Karpas-422 (cell line): ENCODE measurements around the gene SLC25A30. TPM values are rescaled to one million over a fixed set of nuclear protein-coding genes. Genes with fewer than 3 reads are reported as not detected.

Experiments used
- DNase-seq: peaks from one replicate; pipeline ENCODE4 v3.0.0-alpha.2; 2015
- H2AFZ ChIP-seq: fragments of 200-600 bp; sonication (generic); 2 replicates; pipeline ENCODE4 v1.6.1; 2014; ENCODE audit warnings: antibody characterized with exemption, low read length, mixed read lengths
- H3K27ac ChIP-seq: fragments of 200-600 bp; sonication (generic); 2 replicates; pipeline ENCODE4 v1.5.1; 2014; ENCODE audit warnings: mild to moderate bottlenecking, low read length, moderate library complexity
- H3K27me3 ChIP-seq: fragments of 200-600 bp; sonication (generic); 2 replicates; pipeline ENCODE4 v1.6.1; 2014; ENCODE audit warnings: low read length, mixed read lengths
- H3K36me3 ChIP-seq: fragments of 200-600 bp; sonication (generic); 2 replicates; pipeline ENCODE4 v1.6.1; 2014; ENCODE audit warnings: low read length, mixed read lengths; ENCODE audit not compliant: insufficient read depth
- H3K4me1 ChIP-seq: fragments of 200-600 bp; sonication (generic); 2 replicates; pipeline ENCODE4 v1.6.1; 2014; ENCODE audit warnings: mild to moderate bottlenecking, low read length, mixed read lengths
- H3K4me2 ChIP-seq: fragments of 200-600 bp; sonication (generic); 2 replicates; pipeline ENCODE4 v1.6.1; 2014; ENCODE audit warnings: low read length, low read depth, mild to moderate bottlenecking; ENCODE audit not compliant: poor library complexity, severe bottlenecking
- H3K4me3 ChIP-seq: fragments of 200-600 bp; sonication (generic); 2 replicates; pipeline ENCODE4 v1.5.1; 2014; ENCODE audit warnings: mild to moderate bottlenecking, antibody characterized with exemption, low read length, mixed read lengths
- H3K79me2 ChIP-seq: fragments of 200-600 bp; sonication (generic); 2 replicates; pipeline ENCODE4 v1.6.1; 2014; ENCODE audit warnings: mild to moderate bottlenecking, low read length, mixed read lengths
- H3K9ac ChIP-seq: fragments of 200-600 bp; sonication (generic); 2 replicates; pipeline ENCODE4 v1.6.0; 2014; ENCODE audit warnings: low read length
- H3K9me2 ChIP-seq: fragments of 200-600 bp; sonication (generic), shearing (Covaris generic); replicated peaks from 2 replicates; pipeline ENCODE4 v1.6.0; 2014; ENCODE audit warnings: mild to moderate bottlenecking, low read length, moderate library complexity; ENCODE audit not compliant: insufficient read depth
- H3K9me3 ChIP-seq: fragments of 300-700, 200-600 bp; sonication (generic); 2 replicates; pipeline ENCODE4 v1.6.1; 2014; ENCODE audit warnings: low read length, mixed read lengths
- H4K20me1 ChIP-seq: fragments of 200-600 bp; sonication (generic); 2 replicates; pipeline ENCODE4 v1.6.1; 2014; ENCODE audit warnings: mild to moderate bottlenecking, antibody characterized with exemption, low read length, low read depth; ENCODE audit not compliant: insufficient read depth
- total RNA-seq: library from RNA; depleted of rRNA; stranded (reverse); fragments of >200 nt; shearing (Covaris generic); gene quantifications from 2 replicates; pipeline ENCODE4 v1.2.3, GENCODE V29; 2014; ENCODE audit warnings: low replicate concordance

The SLC25A30 gene
- total RNA-seq, 1 experiment from 2014 or later = not detected

DNA sequence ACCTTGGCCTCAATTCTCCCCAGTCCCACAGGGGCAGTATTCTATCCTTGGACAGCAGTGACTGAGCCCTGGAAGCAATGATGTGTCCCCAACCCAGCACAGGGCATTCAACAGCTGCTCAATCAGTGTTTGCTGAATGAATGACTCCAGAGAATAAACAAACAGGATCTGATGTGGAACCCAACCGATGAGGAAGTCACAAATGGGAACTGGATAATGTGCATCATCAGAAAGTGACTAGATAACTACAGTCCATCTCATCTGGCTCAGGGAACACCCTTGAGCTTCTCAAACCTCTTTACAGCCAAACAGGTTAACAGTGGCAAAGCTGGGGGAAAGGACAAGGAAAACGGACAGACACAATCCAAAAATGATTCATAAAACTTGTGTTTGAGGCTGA, 8.2 kb downstream of the SLC25A30 start:
- no peaks in the 10 kb centered on the region for H4K20me1 ChIP-seq
- no peak overlapping the region for H3K9ac ChIP-seq
- H3K4me3 ChIP-seq = no peak overlapping the region
- H3K9me3 ChIP-seq = no peaks in the 10 kb centered on the region
- no peaks in the 10 kb centered on the region for H3K27me3 ChIP-seq
- H3K36me3 ChIP-seq = no peaks in the 10 kb centered on the region
- H3K9me2 ChIP-seq = no peaks in the 10 kb centered on the region
- no peak overlapping the region for H2AFZ ChIP-seq
- no peaks in the 10 kb centered on the region for H3K79me2 ChIP-seq
- no peaks in the 10 kb centered on the region for H3K4me1 ChIP-seq
- no peak overlapping the region for H3K4me2 ChIP-seq
- no peak for DNase-seq
- no peak overlapping the region for H3K27ac ChIP-seq

- no peaks in the 10 kb centered on the region for H4K20me1 ChIP-seq
- no peak overlapping the region for H2AFZ ChIP-seq
- no peaks in the 10 kb centered on the region for H3K79me2 ChIP-seq
- DNase-seq = no peak
- H3K36me3 ChIP-seq = no peaks in the 10 kb centered on the region
- H3K27ac ChIP-seq = no peak overlapping the region
- H3K9me3 ChIP-seq = no peaks in the 10 kb centered on the region
- no peaks in the 10 kb centered on the region for H3K4me1 ChIP-seq
- H3K9me2 ChIP-seq = no peaks in the 10 kb centered on the region
- no peaks in the 10 kb centered on the region for H3K27me3 ChIP-seq
- H3K4me3 ChIP-seq = no peak overlapping the region
- no peak overlapping the region for H3K9ac ChIP-seq
- H3K4me2 ChIP-seq = no peak overlapping the region
Observed at GRCh38 chr13:45406421-45406820, 11.8 kb downstream of the SLC25A30 start.

DNA sequence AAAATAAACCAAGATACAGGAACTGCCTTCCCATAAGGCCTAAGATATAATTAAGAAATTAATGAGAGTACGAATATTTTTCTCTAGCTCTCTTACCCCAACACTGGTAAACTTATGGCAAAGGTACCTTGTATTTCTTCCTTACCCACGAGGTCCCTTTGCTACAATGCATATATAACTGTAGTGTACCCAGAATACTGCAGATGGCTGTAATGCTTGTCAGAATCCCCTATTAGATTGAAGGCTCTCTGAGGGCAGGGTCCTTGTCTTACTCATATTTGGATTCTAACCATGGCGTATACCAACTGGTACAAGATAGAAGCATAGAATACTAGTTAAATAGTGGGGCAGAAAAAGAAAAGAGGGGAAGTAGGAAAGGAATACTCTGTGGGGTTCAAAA, 15.1 kb downstream of the SLC25A30 start:
- no peak overlapping the region for H3K27ac ChIP-seq
- no peaks in the 10 kb centered on the region for H3K79me2 ChIP-seq
- no peaks in the 10 kb centered on the region for H4K20me1 ChIP-seq
- no peaks in the 10 kb centered on the region for H3K36me3 ChIP-seq
- no peaks in the 10 kb centered on the region for H3K27me3 ChIP-seq
- no peaks in the 10 kb centered on the region for H3K9me2 ChIP-seq
- no peak for DNase-seq
- H3K4me2 ChIP-seq = no peak overlapping the region
- H2AFZ ChIP-seq = no peak overlapping the region
- no peak overlapping the region for H3K4me3 ChIP-seq
- H3K4me1 ChIP-seq = no peaks in the 10 kb centered on the region
- no peaks in the 10 kb centered on the region for H3K9me3 ChIP-seq
- no peak overlapping the region for H3K9ac ChIP-seq

DNA sequence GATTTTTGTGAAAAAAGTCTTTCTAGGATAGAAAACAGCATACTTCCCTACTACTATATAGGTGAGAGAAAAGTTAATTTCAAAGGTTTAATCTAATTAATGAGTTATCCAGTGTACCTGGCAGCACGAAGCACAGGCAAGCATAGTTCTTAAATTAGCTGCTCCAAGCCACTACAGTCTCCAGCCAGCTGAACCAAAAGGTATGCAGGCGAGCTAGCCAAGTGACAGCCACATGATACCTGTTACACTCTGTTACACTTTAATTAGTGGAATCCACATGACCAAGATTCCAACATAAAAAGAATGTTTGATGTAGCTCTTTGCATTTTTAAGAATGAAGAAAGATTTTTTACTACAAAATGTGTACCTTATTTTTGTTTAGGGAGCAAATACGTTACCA, 15.5 kb downstream of the SLC25A30 start:
- no peaks in the 10 kb centered on the region for H3K79me2 ChIP-seq
- H3K27ac ChIP-seq = no peak overlapping the region
- H3K27me3 ChIP-seq = no peaks in the 10 kb centered on the region
- H3K9me3 ChIP-seq = no peaks in the 10 kb centered on the region
- no peaks in the 10 kb centered on the region for H4K20me1 ChIP-seq
- no peak overlapping the region for H3K4me3 ChIP-seq
- no peak overlapping the region for H3K9ac ChIP-seq
- no peak overlapping the region for H3K4me2 ChIP-seq
- H3K9me2 ChIP-seq = no peaks in the 10 kb centered on the region
- DNase-seq = no peak
- no peak overlapping the region for H2AFZ ChIP-seq
- no peaks in the 10 kb centered on the region for H3K36me3 ChIP-seq
- no peaks in the 10 kb centered on the region for H3K4me1 ChIP-seq

GRCh38 chr13:45401314-45401713, 16.9 kb downstream of the SLC25A30 start:
- no peak overlapping the region for H3K9ac ChIP-seq
- no peaks in the 10 kb centered on the region for H4K20me1 ChIP-seq
- H3K9me2 ChIP-seq = no peaks in the 10 kb centered on the region
- no peaks in the 10 kb centered on the region for H3K79me2 ChIP-seq
- no peak for DNase-seq
- H3K4me1 ChIP-seq = no peaks in the 10 kb centered on the region
- H3K36me3 ChIP-seq = no peaks in the 10 kb centered on the region
- H3K27ac ChIP-seq = no peak overlapping the region
- H3K4me2 ChIP-seq = no peak overlapping the region
- no peak overlapping the region for H3K4me3 ChIP-seq
- H3K9me3 ChIP-seq = no peaks in the 10 kb centered on the region
- no peak overlapping the region for H2AFZ ChIP-seq
- H3K27me3 ChIP-seq = no peaks in the 10 kb centered on the region

- H3K4me1 ChIP-seq = no peaks in the 10 kb centered on the region
- H2AFZ ChIP-seq = no peak overlapping the region
- no peak overlapping the region for H3K27ac ChIP-seq
- no peaks in the 10 kb centered on the region for H4K20me1 ChIP-seq
- H3K9ac ChIP-seq = no peak overlapping the region
- H3K4me3 ChIP-seq = no peak overlapping the region
- no peaks in the 10 kb centered on the region for H3K9me3 ChIP-seq
- no peaks in the 10 kb centered on the region for H3K9me2 ChIP-seq
- no peak overlapping the region for H3K4me2 ChIP-seq
- 0 out of 2 replicates have a peak, but pooled peaks cover 3% of the 10 kb centered on the region for H3K27me3 ChIP-seq
- DNase-seq = no peak
- H3K36me3 ChIP-seq = no peaks in the 10 kb centered on the region
- H3K79me2 ChIP-seq = no peaks in the 10 kb centered on the region
Observed at GRCh38 chr13:45398877-45399276, 19.3 kb downstream of the SLC25A30 start.

- DNase-seq = no peak
- Histone ChIP-seq H3K9ac (no peak overlapping the region), H3K9me3 (no peaks in the 10 kb centered on the region), H4K20me1 (no peaks in the 10 kb centered on the region), H3K4me3 (no peak overlapping the region), H3K4me1 (no peaks in the 10 kb centered on the region), H3K27ac (no peak overlapping the region), H2AFZ (no peak overlapping the region), H3K27me3 (0 out of 2 replicates have a peak, but pooled peaks cover 3% of the 10 kb centered on the region), H3K36me3 (no peaks in the 10 kb centered on the region), H3K4me2 (no peak overlapping the region), H3K9me2 (no peaks in the 10 kb centered on the region), H3K79me2 (no peaks in the 10 kb centered on the region)
Observed at GRCh38 chr13:45396533-45397095, 21.6 kb downstream of the SLC25A30 start.

DNA sequence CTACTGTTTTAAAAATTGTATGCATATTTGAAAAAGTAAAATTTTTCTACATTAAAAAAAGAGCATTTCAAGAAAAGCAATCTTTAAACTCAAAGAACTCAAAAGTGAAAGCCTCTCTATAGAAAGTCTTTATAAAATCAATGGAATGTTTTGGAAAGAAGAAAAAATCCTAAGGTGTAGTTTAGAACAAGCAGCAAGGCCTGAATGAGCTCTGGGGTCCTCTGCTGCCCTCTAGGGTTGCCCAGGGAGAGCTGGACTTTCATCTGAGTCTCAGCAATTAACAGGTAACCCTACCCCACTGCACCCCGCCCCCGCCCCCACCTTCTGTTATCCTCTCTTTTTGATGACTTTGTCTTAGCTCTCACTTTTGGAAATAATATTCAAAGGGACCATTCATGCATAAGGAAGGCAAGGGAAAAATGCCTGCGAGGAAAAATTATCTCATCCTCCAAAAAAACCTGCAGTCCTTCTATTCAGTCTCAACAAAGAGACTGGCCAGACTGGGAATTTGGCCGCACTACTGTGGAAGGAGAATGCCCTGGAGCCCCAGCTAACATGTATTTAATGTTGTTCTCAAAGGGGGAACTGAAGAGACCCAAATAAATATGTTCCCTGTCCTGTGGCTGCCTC, 24.1 kb downstream of the SLC25A30 start:
- DNase-seq = peak; percentile 61
- no peaks in the 10 kb centered on the region for H3K9me3 ChIP-seq
- H3K36me3 ChIP-seq = no peaks in the 10 kb centered on the region

More for the DNA sequence above, 24.1 kb downstream of the SLC25A30 start:
- Histone ChIP-seq H3K9ac (no peak overlapping the region), H3K79me2 (no peaks in the 10 kb centered on the region), H3K27ac (no peak overlapping the region), H3K4me3 (no peak overlapping the region), H3K4me2 (no peak overlapping the region), H4K20me1 (no peaks in the 10 kb centered on the region), H2AFZ (no peak overlapping the region), H3K27me3 (0 out of 2 replicates have a peak, but pooled peaks cover 3% of the 10 kb centered on the region), H3K9me2 (no peaks in the 10 kb centered on the region), H3K4me1 (no peaks in the 10 kb centered on the region)
